ENCODE data around the gene TOB1.

The TOB1 gene

GRCh38 chr17:50843150-50843905 lies 22.8 kb downstream of the TOB1 start:
- Histone ChIP-seq H3K9ac (ENCODE audit: low read length in 2 of 2) (no peak overlapping the region), H3K36me3 (ENCODE audit: control insufficient read depth in 2 of 2, insufficient read depth in 2 of 2, low read length in 2 of 2) (no peaks in the 10 kb centered on the region), H3K9me3 (ENCODE audit: control insufficient read depth in 2 of 2, low read length in 2 of 2) (no peaks in the 10 kb centered on the region), H3K27ac (ENCODE audit: low read length) (no peak overlapping the region), H3K4me3 (ENCODE audit: low read length in 2 of 2) (no peak overlapping the region), H3K4me1 (ENCODE audit: control insufficient read depth, insufficient read depth, low read length) (peaks cover 3% of the 10 kb centered on the region), H3K27me3 (ENCODE audit: control insufficient read depth in 1 of 2, insufficient read depth in 2 of 2, low read length in 2 of 2) (no peaks in the 10 kb centered on the region)

- Histone ChIP-seq H3K9me3 (ENCODE audit: control insufficient read depth in 2 of 2, low read length in 2 of 2) (no peaks in the 10 kb centered on the region), H3K36me3 (ENCODE audit: control insufficient read depth in 2 of 2, insufficient read depth in 2 of 2, low read length in 2 of 2) (no peaks in the 10 kb centered on the region), H3K9ac (ENCODE audit: low read length in 2 of 2) (no peak overlapping the region), H3K27me3 (ENCODE audit: control insufficient read depth in 1 of 2, insufficient read depth in 2 of 2, low read length in 2 of 2) (no peaks in the 10 kb centered on the region), H3K4me3 (ENCODE audit: low read length in 2 of 2) (no peak overlapping the region), H3K4me1 (ENCODE audit: control insufficient read depth, insufficient read depth, low read length) (peaks cover 3% of the 10 kb centered on the region), H3K27ac (ENCODE audit: low read length) (no peak overlapping the region)
Measured at GRCh38 chr17:50842506-50843149, 23.5 kb downstream of the TOB1 start.

GRCh38 chr17:50841949-50842354 lies 24.2 kb downstream of the TOB1 start:
- Histone ChIP-seq H3K27me3 (ENCODE audit: control insufficient read depth in 1 of 2, insufficient read depth in 2 of 2, low read length in 2 of 2) (no peaks in the 10 kb centered on the region), H3K36me3 (ENCODE audit: control insufficient read depth in 2 of 2, insufficient read depth in 2 of 2, low read length in 2 of 2) (no peaks in the 10 kb centered on the region), H3K4me1 (ENCODE audit: control insufficient read depth, insufficient read depth, low read length) (peaks cover 3% of the 10 kb centered on the region), H3K9ac (ENCODE audit: low read length in 2 of 2) (no peak overlapping the region), H3K9me3 (ENCODE audit: control insufficient read depth in 2 of 2, low read length in 2 of 2) (no peaks in the 10 kb centered on the region), H3K4me3 (ENCODE audit: low read length in 2 of 2) (no peak overlapping the region), H3K27ac (ENCODE audit: low read length) (no peak overlapping the region)

- no peak overlapping the region for H3K4me3 ChIP-seq (ENCODE audit: low read length in 2 of 2)
- H3K27ac ChIP-seq (ENCODE audit: low read length): no peak overlapping the region
- H3K9me3 ChIP-seq (ENCODE audit: control insufficient read depth in 2 of 2, low read length in 2 of 2): no peaks in the 10 kb centered on the region
- H3K4me1 ChIP-seq (ENCODE audit: control insufficient read depth, insufficient read depth, low read length): peaks cover 3% of the 10 kb centered on the region
- H3K36me3 ChIP-seq (ENCODE audit: control insufficient read depth in 2 of 2, insufficient read depth in 2 of 2, low read length in 2 of 2): no peaks in the 10 kb centered on the region
- no peak overlapping the region for H3K9ac ChIP-seq (ENCODE audit: low read length in 2 of 2)
- H3K27me3 ChIP-seq (ENCODE audit: control insufficient read depth in 1 of 2, insufficient read depth in 2 of 2, low read length in 2 of 2): no peaks in the 10 kb centered on the region
Measured at GRCh38 chr17:50841277-50841948, 24.7 kb downstream of the TOB1 start.

- Histone ChIP-seq H3K4me3 (ENCODE audit: low read length in 2 of 2) (no peak overlapping the region), H3K36me3 (ENCODE audit: control insufficient read depth in 2 of 2, insufficient read depth in 2 of 2, low read length in 2 of 2) (no peaks in the 10 kb centered on the region), H3K9me3 (ENCODE audit: control insufficient read depth in 2 of 2, low read length in 2 of 2) (no peaks in the 10 kb centered on the region), H3K4me1 (ENCODE audit: control insufficient read depth, insufficient read depth, low read length) (peaks cover 5% of the 10 kb centered on the region), H3K9ac (ENCODE audit: low read length in 2 of 2) (no peak overlapping the region), H3K27ac (ENCODE audit: low read length) (no peak overlapping the region), H3K27me3 (ENCODE audit: control insufficient read depth in 1 of 2, insufficient read depth in 2 of 2, low read length in 2 of 2) (no peaks in the 10 kb centered on the region)
Measured at GRCh38 chr17:50840311-50840851, 25.8 kb downstream of the TOB1 start.

- Histone ChIP-seq H3K27ac (ENCODE audit: low read length) (no peak overlapping the region), H3K9ac (ENCODE audit: low read length in 2 of 2) (no peak overlapping the region), H3K27me3 (ENCODE audit: control insufficient read depth in 1 of 2, insufficient read depth in 2 of 2, low read length in 2 of 2) (no peaks in the 10 kb centered on the region), H3K9me3 (ENCODE audit: control insufficient read depth in 2 of 2, low read length in 2 of 2) (no peaks in the 10 kb centered on the region), H3K4me3 (ENCODE audit: low read length in 2 of 2) (no peak overlapping the region), H3K4me1 (ENCODE audit: control insufficient read depth, insufficient read depth, low read length) (peaks cover 10% of the 10 kb centered on the region), H3K36me3 (ENCODE audit: control insufficient read depth in 2 of 2, insufficient read depth in 2 of 2, low read length in 2 of 2) (no peaks in the 10 kb centered on the region)
Measured at GRCh38 chr17:50839591-50840310, 26.4 kb downstream of the TOB1 start.

GRCh38 chr17:50837980-50838954 lies 27.9 kb downstream of the TOB1 start:
- no peaks in the 10 kb centered on the region for H3K36me3 ChIP-seq (ENCODE audit: control insufficient read depth in 2 of 2, insufficient read depth in 2 of 2, low read length in 2 of 2)
- no peak overlapping the region for H3K9ac ChIP-seq (ENCODE audit: low read length in 2 of 2)
- H3K9me3 ChIP-seq (ENCODE audit: control insufficient read depth in 2 of 2, low read length in 2 of 2): no peaks in the 10 kb centered on the region
- peaks cover 14% of the 10 kb centered on the region for H3K4me1 ChIP-seq (ENCODE audit: control insufficient read depth, insufficient read depth, low read length)
- H3K27me3 ChIP-seq (ENCODE audit: control insufficient read depth in 1 of 2, insufficient read depth in 2 of 2, low read length in 2 of 2): no peaks in the 10 kb centered on the region
- H3K27ac ChIP-seq (ENCODE audit: low read length): no peak overlapping the region
- H3K4me3 ChIP-seq (ENCODE audit: low read length in 2 of 2): no peak overlapping the region

GRCh38 chr17:50837286-50837979 lies 28.7 kb downstream of the TOB1 start:
- no peaks in the 10 kb centered on the region for H3K9me3 ChIP-seq (ENCODE audit: control insufficient read depth in 2 of 2, low read length in 2 of 2)
- H3K36me3 ChIP-seq (ENCODE audit: control insufficient read depth in 2 of 2, insufficient read depth in 2 of 2, low read length in 2 of 2): no peaks in the 10 kb centered on the region
- H3K27me3 ChIP-seq (ENCODE audit: control insufficient read depth in 1 of 2, insufficient read depth in 2 of 2, low read length in 2 of 2): no peaks in the 10 kb centered on the region
- H3K9ac ChIP-seq (ENCODE audit: low read length in 2 of 2): no peak overlapping the region
- peaks cover 14% of the 10 kb centered on the region for H3K4me1 ChIP-seq (ENCODE audit: control insufficient read depth, insufficient read depth, low read length)
- H3K4me3 ChIP-seq (ENCODE audit: low read length in 2 of 2): no peak overlapping the region
- no peak overlapping the region for H3K27ac ChIP-seq (ENCODE audit: low read length)

GRCh38 chr17:50836826-50837225 lies 29.3 kb downstream of the TOB1 start:
- Histone ChIP-seq H3K9me3 (ENCODE audit: control insufficient read depth in 2 of 2, low read length in 2 of 2) (no peaks in the 10 kb centered on the region), H3K4me1 (ENCODE audit: control insufficient read depth, insufficient read depth, low read length) (peaks cover 14% of the 10 kb centered on the region), H3K4me3 (ENCODE audit: low read length in 2 of 2) (no peak overlapping the region), H3K27ac (ENCODE audit: low read length) (no peak overlapping the region), H3K36me3 (ENCODE audit: control insufficient read depth in 2 of 2, insufficient read depth in 2 of 2, low read length in 2 of 2) (no peaks in the 10 kb centered on the region), H3K27me3 (ENCODE audit: control insufficient read depth in 1 of 2, insufficient read depth in 2 of 2, low read length in 2 of 2) (no peaks in the 10 kb centered on the region), H3K9ac (ENCODE audit: low read length in 2 of 2) (no peak overlapping the region)
